AG20443 (cell line): ENCODE data around the gene PERM1.
A peak's percentile ranks its signal among the peaks of the same experiment; 100 is the strongest.
"Not testable (repeated sequence)": the region's sequence is repeated elsewhere in the genome, so short reads cannot be mapped to it uniquely, and the experiment has no call there.

Experiments used
- DNase-seq: peaks from one replicate; pipeline ENCODE4 v3.0.0; 2012; ENCODE audit warnings: low spot score, mixed read lengths

PERM1 gene

GRCh38 chr1:1017397-1018320 is 35.8 kb upstream of the PERM1 start:
- DNase-seq: not testable (repeated sequence)

- DNase-seq: no peak
Observed at GRCh38 chr1:1014799-1015681, 33.1 kb upstream of the PERM1 start.

GRCh38 chr1:1013922-1014648 is 32.2 kb upstream of the PERM1 start:
- peak; percentile 34 for DNase-seq

- peak; percentile 85 for DNase-seq
Observed at GRCh38 chr1:1013105-1013921, 31.4 kb upstream of the PERM1 start, which contains the start of gene ISG15. ISG15 (plus strand) TSS chr1:1013497; CDS start chr1:1013574, 77 bp downstream.

GRCh38 chr1:1012736-1013104 is 30.8 kb upstream of the PERM1 start:
- not testable (repeated sequence) for DNase-seq

- no peak for DNase-seq
Observed at GRCh38 chr1:1011396-1011949, 29.6 kb upstream of the PERM1 start.

GRCh38 chr1:1010131-1010530 is 28.2 kb upstream of the PERM1 start:
- not testable (repeated sequence) for DNase-seq

- no peak for DNase-seq
Observed at GRCh38 chr1:1006305-1007159, 24.6 kb upstream of the PERM1 start.

GRCh38 chr1:1005774-1006304 is 23.9 kb upstream of the PERM1 start:
- no peak for DNase-seq

- peak; percentile 34 for DNase-seq
Observed at GRCh38 chr1:1004780-1005697, 23.1 kb upstream of the PERM1 start.

GRCh38 chr1:1004420-1004779 is 22.5 kb upstream of the PERM1 start:
- no peak for DNase-seq

- DNase-seq: no peak
Observed at GRCh38 chr1:1003618-1004419, 21.9 kb upstream of the PERM1 start.

- DNase-seq: no peak
Observed at GRCh38 chr1:1001057-1001783, 19.3 kb upstream of the PERM1 start.

GRCh38 chr1:1000357-1001056 is 18.6 kb upstream of the PERM1 start:
- DNase-seq: peak; percentile 95

GRCh38 chr1:999725-1000356 is 17.9 kb upstream of the PERM1 start, which contains the start of gene HES4:
HES4 (minus strand) TSS chr1:1000097; CDS start chr1:999973, 124 bp downstream.
- DNase-seq: peak; percentile 95
